GM23338 (cell line): ENCODE data around the gene PTGIS.

Experiments
- CREB1 ChIP-seq: fragments of 250-450 bp; sonication (Bioruptor Pico); IDR thresholded peaks from 2 replicates; pipeline ENCODE4 v1.5.0; 2020; ENCODE audit warnings: low read depth, mild to moderate bottlenecking, moderate library complexity
- ETS1 ChIP-seq: IDR thresholded peaks from 2 replicates; pipeline ENCODE4 v1.6.1; 2016; ENCODE audit warnings: antibody characterized with exemption
- EZH2 ChIP-seq: fragments of 200-600 bp; sonication (generic); IDR thresholded peaks from one replicate; pipeline ENCODE4 v1.8.0; 2017; ENCODE audit warnings: antibody characterized with exemption, mild to moderate bottlenecking, low read depth; ENCODE audit not compliant: unreplicated experiment
- EZH2phosphoT487 ChIP-seq: fragments of 200-600 bp; sonication (generic); IDR thresholded peaks from one replicate; pipeline ENCODE4 v1.8.1; 2018; ENCODE audit warnings: antibody characterized with exemption; ENCODE audit not compliant: unreplicated experiment
- JUNB ChIP-seq: IDR thresholded peaks from one replicate; pipeline ENCODE4 v1.6.1; 2016; ENCODE audit warnings: antibody characterized with exemption; ENCODE audit not compliant: unreplicated experiment
- NANOG ChIP-seq: IDR thresholded peaks from 2 replicates; pipeline ENCODE4 v1.6.1; 2016; ENCODE audit warnings: antibody characterized with exemption, borderline replicate concordance
- POLR2AphosphoS5 ChIP-seq: IDR thresholded peaks from 2 replicates; pipeline ENCODE4 v1.6.1; 2016; ENCODE audit warnings: antibody characterized with exemption, low read depth
- STAT1 ChIP-seq: IDR thresholded peaks from one replicate; pipeline ENCODE4 v1.6.1; 2016; ENCODE audit warnings: antibody characterized with exemption; ENCODE audit not compliant: unreplicated experiment
- ZNF114 ChIP-seq: fragments of 250-450 bp; sonication (Bioruptor Pico); IDR thresholded peaks from 2 replicates; pipeline ENCODE4 v1.5.0; 2020; ENCODE audit warnings: mild to moderate bottlenecking, moderate library complexity
- ZNF331 ChIP-seq: fragments of 250-450 bp; sonication (Bioruptor Pico); IDR thresholded peaks from 2 replicates; pipeline ENCODE4 v1.5.0; 2020; ENCODE audit warnings: low read depth, mild to moderate bottlenecking, moderate library complexity
- ZNF462 ChIP-seq: fragments of 250-450 bp; sonication (Bioruptor Pico); IDR thresholded peaks from 2 replicates; pipeline ENCODE4 v1.5.0; 2020; ENCODE audit warnings: mild to moderate bottlenecking, moderate library complexity
- TF ChIP-seq, protein P1 (sequence below), 2 experiments: fragments of 200-600 bp in 1 of 2; sonication (generic) in 1 of 2; conservative IDR thresholded peaks; 2 replicates each; pipeline versions ENCODE4 v1.5.1 to v1.6.1; 2016 to 2017; ENCODE audit warnings: antibody characterized with exemption in 2 of 2, low read depth in 2 of 2, mild to moderate bottlenecking in 2 of 2, moderate library complexity in 1 of 2
- TF ChIP-seq, protein P2 (sequence below): IDR thresholded peaks from one replicate; pipeline ENCODE4 v1.6.1; 2018; ENCODE audit warnings: antibody characterized with exemption; ENCODE audit not compliant: unreplicated experiment

GRCh38 chr20:49566401-49567364, 1.3 kb downstream of the PTGIS start:
- no peak for TF ChIP-seq EZH2phosphoT487
- TF ChIP-seq POLR2AphosphoS5 = no peak
- TF ChIP-seq, protein P1, sequence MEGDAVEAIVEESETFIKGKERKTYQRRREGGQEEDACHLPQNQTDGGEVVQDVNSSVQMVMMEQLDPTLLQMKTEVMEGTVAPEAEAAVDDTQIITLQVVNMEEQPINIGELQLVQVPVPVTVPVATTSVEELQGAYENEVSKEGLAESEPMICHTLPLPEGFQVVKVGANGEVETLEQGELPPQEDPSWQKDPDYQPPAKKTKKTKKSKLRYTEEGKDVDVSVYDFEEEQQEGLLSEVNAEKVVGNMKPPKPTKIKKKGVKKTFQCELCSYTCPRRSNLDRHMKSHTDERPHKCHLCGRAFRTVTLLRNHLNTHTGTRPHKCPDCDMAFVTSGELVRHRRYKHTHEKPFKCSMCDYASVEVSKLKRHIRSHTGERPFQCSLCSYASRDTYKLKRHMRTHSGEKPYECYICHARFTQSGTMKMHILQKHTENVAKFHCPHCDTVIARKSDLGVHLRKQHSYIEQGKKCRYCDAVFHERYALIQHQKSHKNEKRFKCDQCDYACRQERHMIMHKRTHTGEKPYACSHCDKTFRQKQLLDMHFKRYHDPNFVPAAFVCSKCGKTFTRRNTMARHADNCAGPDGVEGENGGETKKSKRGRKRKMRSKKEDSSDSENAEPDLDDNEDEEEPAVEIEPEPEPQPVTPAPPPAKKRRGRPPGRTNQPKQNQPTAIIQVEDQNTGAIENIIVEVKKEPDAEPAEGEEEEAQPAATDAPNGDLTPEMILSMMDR (conservative IDR thresholded peaks at IDR 0.05; ENCODE audit: low read depth in 2 of 2) = no peak
- no peak for TF ChIP-seq CREB1 (CRISPR knock-in tag)
- TF ChIP-seq, protein P2, sequence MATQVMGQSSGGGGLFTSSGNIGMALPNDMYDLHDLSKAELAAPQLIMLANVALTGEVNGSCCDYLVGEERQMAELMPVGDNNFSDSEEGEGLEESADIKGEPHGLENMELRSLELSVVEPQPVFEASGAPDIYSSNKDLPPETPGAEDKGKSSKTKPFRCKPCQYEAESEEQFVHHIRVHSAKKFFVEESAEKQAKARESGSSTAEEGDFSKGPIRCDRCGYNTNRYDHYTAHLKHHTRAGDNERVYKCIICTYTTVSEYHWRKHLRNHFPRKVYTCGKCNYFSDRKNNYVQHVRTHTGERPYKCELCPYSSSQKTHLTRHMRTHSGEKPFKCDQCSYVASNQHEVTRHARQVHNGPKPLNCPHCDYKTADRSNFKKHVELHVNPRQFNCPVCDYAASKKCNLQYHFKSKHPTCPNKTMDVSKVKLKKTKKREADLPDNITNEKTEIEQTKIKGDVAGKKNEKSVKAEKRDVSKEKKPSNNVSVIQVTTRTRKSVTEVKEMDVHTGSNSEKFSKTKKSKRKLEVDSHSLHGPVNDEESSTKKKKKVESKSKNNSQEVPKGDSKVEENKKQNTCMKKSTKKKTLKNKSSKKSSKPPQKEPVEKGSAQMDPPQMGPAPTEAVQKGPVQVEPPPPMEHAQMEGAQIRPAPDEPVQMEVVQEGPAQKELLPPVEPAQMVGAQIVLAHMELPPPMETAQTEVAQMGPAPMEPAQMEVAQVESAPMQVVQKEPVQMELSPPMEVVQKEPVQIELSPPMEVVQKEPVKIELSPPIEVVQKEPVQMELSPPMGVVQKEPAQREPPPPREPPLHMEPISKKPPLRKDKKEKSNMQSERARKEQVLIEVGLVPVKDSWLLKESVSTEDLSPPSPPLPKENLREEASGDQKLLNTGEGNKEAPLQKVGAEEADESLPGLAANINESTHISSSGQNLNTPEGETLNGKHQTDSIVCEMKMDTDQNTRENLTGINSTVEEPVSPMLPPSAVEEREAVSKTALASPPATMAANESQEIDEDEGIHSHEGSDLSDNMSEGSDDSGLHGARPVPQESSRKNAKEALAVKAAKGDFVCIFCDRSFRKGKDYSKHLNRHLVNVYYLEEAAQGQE = no peak
- no peak for TF ChIP-seq EZH2
- TF ChIP-seq ZNF462 (CRISPR knock-in tag) = no peak
- TF ChIP-seq ETS1 = no peak
- no peak for TF ChIP-seq JUNB
- no peak for TF ChIP-seq ZNF331 (CRISPR knock-in tag)
- no peak for TF ChIP-seq STAT1
- TF ChIP-seq ZNF114 (CRISPR knock-in tag) = no peak
- no peak for TF ChIP-seq NANOG
